PC-9 (cell line): ENCODE results near the gene IPPK. TPM values are rescaled to one million over a fixed set of nuclear protein-coding genes. Genes with fewer than 3 reads are reported as not detected.
A peak's percentile ranks its signal among the peaks of the same experiment; 100 is the strongest.

Experiments
- BruUV-seq: library from RNA; stranded (reverse); fragments of 400-500 nt; replicated peaks from 2 replicates; lab custom pipeline; 2021; lab: Mats Ljungman, UMichigan
- CTCF ChIA-PET: fragments of 300-600 bp; sonication (Branson Sonifier 250); formaldehyde crosslinking; loops from one replicate; lab custom pipeline; 2022; ENCODE audit warnings: antibody characterized with exemption; lab: Charles Lee
- POLR2A ChIA-PET: fragments of 300-600 bp; sonication (Branson Sonifier 250); formaldehyde crosslinking; loops from one replicate; lab custom pipeline; 2022; ENCODE audit warnings: antibody characterized with exemption; ENCODE audit not compliant: unreplicated experiment; lab: Charles Lee
- DNase-seq, 2 experiments: peaks; one replicate each; pipeline versions ENCODE4 v3.0.0 to v3.0.0-alpha.2; 2015 to 2022; ENCODE audit warnings: mixed read lengths in 1 of 2
- H2AFZ ChIP-seq: fragments of 200-600 bp; sonication (generic); 2 replicates; pipeline ENCODE4 v1.8.1; 2017; ENCODE audit warnings: antibody characterized with exemption
- H3F3A ChIP-seq: fragments of 200-600 bp; sonication (generic); 2 replicates; pipeline ENCODE4 v1.8.1; 2017; ENCODE audit warnings: antibody characterized with exemption, mild to moderate bottlenecking, low read depth; ENCODE audit not compliant: insufficient read depth
- H3K27ac ChIP-seq: fragments of 200-600 bp; sonication (generic); 2 replicates; pipeline ENCODE4 v1.6.1; 2016; ENCODE audit warnings: mixed run types
- H3K27me3 ChIP-seq: fragments of 200-600 bp; sonication (generic); 2 replicates; pipeline ENCODE4 v1.6.1; 2016; ENCODE audit warnings: low read depth, mixed run types; ENCODE audit not compliant: insufficient read depth
- H3K36me3 ChIP-seq: fragments of 200-600 bp; sonication (generic); 2 replicates; pipeline ENCODE4 v1.6.1; 2016; ENCODE audit warnings: low read depth, mixed run types
- H3K4me1 ChIP-seq: fragments of 200-600 bp; sonication (generic); replicated peaks from 2 replicates; pipeline ENCODE4 v1.6.1; 2016; ENCODE audit warnings: mixed run types; ENCODE audit not compliant: insufficient read depth
- H3K4me2 ChIP-seq: fragments of 200-600 bp; sonication (generic); 2 replicates; pipeline ENCODE4 v1.6.1; 2017; ENCODE audit warnings: mixed run types
- H3K4me3 ChIP-seq: fragments of 200-600 bp; sonication (generic); 2 replicates; pipeline ENCODE4 v1.6.1; 2016; ENCODE audit warnings: mixed run types
- H3K79me2 ChIP-seq: fragments of 200-600 bp; sonication (generic); 2 replicates; pipeline ENCODE4 v1.6.1; 2017; ENCODE audit warnings: low read depth, mixed run types
- H3K9me2 ChIP-seq: fragments of 200-600 bp; sonication (generic); 2 replicates; pipeline ENCODE4 v1.8.1; 2017; ENCODE audit warnings: mild to moderate bottlenecking; ENCODE audit not compliant: insufficient read depth
- H3K9me3 ChIP-seq: fragments of 200-600 bp; sonication (generic); 2 replicates; pipeline ENCODE4 v1.8.1; 2016; ENCODE audit warnings: low read depth; ENCODE audit not compliant: insufficient read depth
- H4K20me1 ChIP-seq: fragments of 200-600 bp; sonication (generic); 2 replicates; pipeline ENCODE4 v1.8.1; 2017; ENCODE audit not compliant: insufficient read depth
- EZH2 ChIP-seq: fragments of 200-600 bp; sonication (generic); IDR thresholded peaks from 2 replicates; pipeline ENCODE4 v1.8.0; 2017; ENCODE audit warnings: antibody characterized with exemption, low read depth
- intact Hi-C: fragments of 100-400 bp; cut with micrococcal nuclease; formaldehyde crosslinking; loops from one replicate; pipeline ENCODE4 v1.10.0; 2022; ENCODE audit not compliant: unreplicated experiment
- total RNA-seq: library from RNA; stranded (reverse); gene quantifications from 2 replicates; pipeline ENCODE4 v1.2.3, GENCODE V29; 2021
- TF ChIP-seq, protein P1 (sequence below): fragments of 200-600 bp; sonication (generic); conservative IDR thresholded peaks from 2 replicates; pipeline ENCODE4 v1.6.1; 2017; ENCODE audit warnings: mixed run types, antibody characterized with exemption, mild to moderate bottlenecking, moderate library complexity

Gene IPPK
- total RNA-seq, 1 experiment from 2014 or later = 12.3 TPM

DNA sequence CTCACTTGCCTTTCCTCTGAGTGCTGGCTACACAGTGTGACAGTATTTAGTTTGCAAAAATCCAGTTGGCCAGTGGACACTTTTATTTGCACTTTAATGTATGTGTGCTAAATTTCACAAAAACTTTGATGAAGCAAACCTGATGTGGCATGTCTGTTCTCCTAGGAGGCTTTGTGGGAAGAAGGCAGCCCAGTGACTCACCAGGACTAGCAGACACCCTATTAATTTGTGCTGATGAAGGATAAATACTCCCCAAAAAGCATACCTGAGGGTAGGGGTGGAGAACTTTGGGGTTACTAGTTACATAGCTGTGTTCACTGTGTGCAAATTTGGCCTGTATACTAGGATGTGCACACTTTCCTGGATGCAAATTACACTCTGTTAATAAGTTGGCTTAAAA lies 39.3 kb upstream of the IPPK start:
- H2AFZ ChIP-seq = no peak overlapping the region
- ChIA-PET CTCF (no interaction called here), POLR2A (no interaction called here)
- peaks cover 6% of the 10 kb centered on the region; the same call in 1 of the 2 replicates for H3F3A ChIP-seq
- TF ChIP-seq, protein P1, sequence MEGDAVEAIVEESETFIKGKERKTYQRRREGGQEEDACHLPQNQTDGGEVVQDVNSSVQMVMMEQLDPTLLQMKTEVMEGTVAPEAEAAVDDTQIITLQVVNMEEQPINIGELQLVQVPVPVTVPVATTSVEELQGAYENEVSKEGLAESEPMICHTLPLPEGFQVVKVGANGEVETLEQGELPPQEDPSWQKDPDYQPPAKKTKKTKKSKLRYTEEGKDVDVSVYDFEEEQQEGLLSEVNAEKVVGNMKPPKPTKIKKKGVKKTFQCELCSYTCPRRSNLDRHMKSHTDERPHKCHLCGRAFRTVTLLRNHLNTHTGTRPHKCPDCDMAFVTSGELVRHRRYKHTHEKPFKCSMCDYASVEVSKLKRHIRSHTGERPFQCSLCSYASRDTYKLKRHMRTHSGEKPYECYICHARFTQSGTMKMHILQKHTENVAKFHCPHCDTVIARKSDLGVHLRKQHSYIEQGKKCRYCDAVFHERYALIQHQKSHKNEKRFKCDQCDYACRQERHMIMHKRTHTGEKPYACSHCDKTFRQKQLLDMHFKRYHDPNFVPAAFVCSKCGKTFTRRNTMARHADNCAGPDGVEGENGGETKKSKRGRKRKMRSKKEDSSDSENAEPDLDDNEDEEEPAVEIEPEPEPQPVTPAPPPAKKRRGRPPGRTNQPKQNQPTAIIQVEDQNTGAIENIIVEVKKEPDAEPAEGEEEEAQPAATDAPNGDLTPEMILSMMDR = no peak
- no peak for TF ChIP-seq EZH2
- H4K20me1 ChIP-seq = no peaks in the 10 kb centered on the region
- H3K79me2 ChIP-seq = no peaks in the 10 kb centered on the region
- BruUV-seq = no TSS peak
- no peak overlapping the region for H3K4me3 ChIP-seq
- no peak overlapping the region for H3K4me2 ChIP-seq
- H3K9me3 ChIP-seq = no peaks in the 10 kb centered on the region
- H3K27me3 ChIP-seq = no peaks in the 10 kb centered on the region
- no peak overlapping the region for H3K27ac ChIP-seq
- peaks cover 6% of the 10 kb centered on the region; the same call in 1 of the 2 replicates for H3K36me3 ChIP-seq
- no peak for DNase-seq
- intact Hi-C loops = no loop called here
- H3K9me2 ChIP-seq = no peaks in the 10 kb centered on the region
- H3K4me1 ChIP-seq = 0 out of 2 replicates have a peak, but pooled peaks cover 5% of the 10 kb centered on the region

DNA sequence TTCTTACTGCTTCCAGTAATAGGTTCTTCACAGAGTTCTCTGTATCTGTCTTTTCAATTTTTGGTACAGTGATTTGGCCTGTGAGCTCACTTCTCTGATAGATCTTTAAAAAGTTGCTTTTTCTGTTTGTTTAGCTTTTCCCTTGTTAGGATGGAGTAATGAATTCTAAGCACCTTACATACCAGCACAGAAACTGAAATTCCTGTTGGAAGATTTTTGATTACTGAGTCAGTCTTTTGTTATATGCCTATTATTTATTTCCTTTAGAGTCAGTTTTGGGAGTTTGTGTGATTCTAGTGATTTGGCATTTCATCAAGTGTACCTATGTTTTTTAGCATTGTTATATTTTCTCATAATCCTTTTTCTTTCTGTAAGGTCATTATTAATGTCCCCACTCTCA lies 37.6 kb upstream of the IPPK start:
- Histone ChIP-seq H3K9me3 (no peaks in the 10 kb centered on the region), H3K4me2 (no peak overlapping the region)

DNA sequence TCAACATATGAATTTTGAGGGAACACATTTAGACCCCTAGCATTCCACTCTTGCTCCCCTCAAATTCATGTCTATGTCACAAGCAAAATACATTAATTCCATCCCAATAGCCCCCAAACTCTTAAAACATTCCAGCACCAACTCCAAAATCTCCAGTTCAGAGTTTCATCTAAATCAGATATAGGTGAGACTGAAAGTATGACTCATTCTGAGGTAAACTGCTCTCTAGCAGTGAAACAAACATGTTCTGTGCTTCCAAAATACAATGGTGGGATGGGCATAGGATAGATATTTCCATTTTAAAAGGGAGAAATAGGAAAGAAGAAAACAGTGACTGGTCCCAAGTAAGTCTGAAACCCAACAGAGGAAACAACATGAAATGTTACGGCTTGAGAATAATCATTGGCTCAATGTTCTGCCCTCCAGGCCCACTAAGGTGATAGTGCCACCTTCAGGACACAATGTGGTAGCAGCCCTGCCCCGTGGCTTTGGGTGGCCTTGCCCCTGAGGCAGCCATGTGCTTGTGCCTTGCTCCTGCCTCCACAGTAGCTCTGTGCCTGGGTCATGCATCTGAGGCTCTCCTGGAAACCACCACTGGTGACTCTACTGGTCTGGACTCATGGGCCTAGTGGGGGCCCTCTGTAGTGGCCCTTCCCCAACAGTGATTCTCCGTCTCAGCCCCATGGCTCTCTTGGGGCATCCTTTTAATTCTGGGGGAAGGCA lies 36.4 kb upstream of the IPPK start:
- CTCF ChIA-PET = interaction anchor here (0.6 kb wide), 1 partner anchor 109 kb away, joined by 3 read pairs; no protein-coding TSS in a partner anchor

More for the DNA sequence above, 37.6 kb upstream of the IPPK start:
- TF ChIP-seq, protein P1 = no peak
- TF ChIP-seq EZH2 = no peak
- H3K27me3 ChIP-seq = no peaks in the 10 kb centered on the region
- no peaks in the 10 kb centered on the region for H3K9me2 ChIP-seq
- intact Hi-C loops = no loop called here
- ChIA-PET CTCF (interaction anchor here (0.7 kb wide), 1 partner anchor 416 kb away, joined by 3 read pairs; no protein-coding TSS in a partner anchor), POLR2A (interaction anchor here (0.7 kb wide), 1 partner anchor 93 kb away, joined by 11 read pairs; no protein-coding TSS in a partner anchor)
- no peak for DNase-seq
- 0 out of 2 replicates have a peak, but pooled peaks cover 5% of the 10 kb centered on the region for H3K4me1 ChIP-seq
- peak overlapping the region; percentile 53; the same call in 1 of the 2 replicates for H3K27ac ChIP-seq
- H3K79me2 ChIP-seq = no peaks in the 10 kb centered on the region
- peaks cover 6% of the 10 kb centered on the region; the same call in 1 of the 2 replicates for H3F3A ChIP-seq
- H4K20me1 ChIP-seq = no peaks in the 10 kb centered on the region
- no peak overlapping the region for H2AFZ ChIP-seq
- H3K4me3 ChIP-seq = no peak overlapping the region
- BruUV-seq = no TSS peak
- peaks cover 3% of the 10 kb centered on the region; the same call in 1 of the 2 replicates for H3K36me3 ChIP-seq

More for the DNA sequence above, 36.4 kb upstream of the IPPK start:
- peak overlapping the region; percentile 53 for H3K27ac ChIP-seq
- intact Hi-C loops = loop anchor here (1.0 kb wide), 1 partner anchor 35 kb away; no protein-coding TSS in a partner anchor
- POLR2A ChIA-PET = interaction anchor here (0.6 kb wide), 1 partner anchor 41 kb away, joined by 5 read pairs; no protein-coding TSS in a partner anchor
- no peaks in the 10 kb centered on the region for H3K27me3 ChIP-seq
- H3K36me3 ChIP-seq = 0 out of 2 replicates have a peak, but pooled peaks cover 2% of the 10 kb centered on the region
- H3F3A ChIP-seq = peaks cover 6% of the 10 kb centered on the region; the same call in 1 of the 2 replicates
- H4K20me1 ChIP-seq = no peaks in the 10 kb centered on the region
- no peak for TF ChIP-seq EZH2
- TF ChIP-seq, protein P1 = peak; percentile 44
- peaks cover 6% of the 10 kb centered on the region; the same call in 1 of the 2 replicates for H3K9me3 ChIP-seq
- H3K4me1 ChIP-seq = 0 out of 2 replicates have a peak, but pooled peaks cover 5% of the 10 kb centered on the region
- TSS peak; percentile 93 for BruUV-seq
- no peaks in the 10 kb centered on the region for H3K79me2 ChIP-seq
- H3K9me2 ChIP-seq = no peaks in the 10 kb centered on the region
- DNase-seq = peak in 1 of 2 experiments; percentile 53
- no peak overlapping the region for H3K4me3 ChIP-seq
- H2AFZ ChIP-seq = no peak overlapping the region
- H3K4me2 ChIP-seq = no peak overlapping the region
